GM12891 (cell line): Measurements from ENCODE around the gene STAP1.
"Not testable (repeated sequence)": the region's sequence is repeated elsewhere in the genome, so short reads cannot be mapped to it uniquely, and the experiment has no call there.

Source experiments
- POLR2A ChIP-seq: IDR thresholded peaks from 2 replicates; pipeline ENCODE4 v1.6.1; 2011; ENCODE audit warnings: low read depth, low read length, control low read depth
- POLR2AphosphoS5 ChIP-seq: IDR thresholded peaks from 2 replicates; pipeline ENCODE4 v1.6.1; 2011; ENCODE audit warnings: low read depth, low read length, control low read depth
- TAF1 ChIP-seq: IDR thresholded peaks from 2 replicates; pipeline ENCODE4 v1.6.1; 2011; ENCODE audit warnings: low read depth, low read length, control low read depth

DNA sequence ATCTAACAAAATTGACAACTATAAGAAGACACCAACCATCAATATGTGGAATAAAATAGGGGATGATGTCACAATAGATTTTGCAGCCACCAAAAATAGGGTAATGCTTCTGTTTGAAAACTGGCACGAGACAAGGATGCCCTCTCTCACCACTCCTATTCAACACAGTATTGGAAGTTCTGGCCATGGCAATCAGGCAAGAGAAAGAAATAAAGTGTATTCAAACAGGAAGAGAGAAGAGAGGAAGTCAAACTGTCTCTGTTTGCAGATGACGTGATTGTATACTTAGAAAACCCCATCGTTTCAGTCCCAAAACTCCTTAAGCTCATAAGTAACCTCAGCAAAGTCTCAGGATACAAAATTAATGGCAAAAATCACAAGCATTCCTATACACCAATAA, 34.4 kb upstream of the STAP1 start:
- not testable (repeated sequence) for TF ChIP-seq POLR2A, POLR2AphosphoS5, TAF1
